ENCODE measurements around the gene DUSP19. TPM values are rescaled to one million over a fixed set of nuclear protein-coding genes. Genes with fewer than 3 reads are reported as not detected.

DUSP19 gene
- total and polyA plus RNA-seq, 2 of the 4 experiments (the other 2 are of a cell fraction): 0.86 to 1.4 TPM

DNA sequence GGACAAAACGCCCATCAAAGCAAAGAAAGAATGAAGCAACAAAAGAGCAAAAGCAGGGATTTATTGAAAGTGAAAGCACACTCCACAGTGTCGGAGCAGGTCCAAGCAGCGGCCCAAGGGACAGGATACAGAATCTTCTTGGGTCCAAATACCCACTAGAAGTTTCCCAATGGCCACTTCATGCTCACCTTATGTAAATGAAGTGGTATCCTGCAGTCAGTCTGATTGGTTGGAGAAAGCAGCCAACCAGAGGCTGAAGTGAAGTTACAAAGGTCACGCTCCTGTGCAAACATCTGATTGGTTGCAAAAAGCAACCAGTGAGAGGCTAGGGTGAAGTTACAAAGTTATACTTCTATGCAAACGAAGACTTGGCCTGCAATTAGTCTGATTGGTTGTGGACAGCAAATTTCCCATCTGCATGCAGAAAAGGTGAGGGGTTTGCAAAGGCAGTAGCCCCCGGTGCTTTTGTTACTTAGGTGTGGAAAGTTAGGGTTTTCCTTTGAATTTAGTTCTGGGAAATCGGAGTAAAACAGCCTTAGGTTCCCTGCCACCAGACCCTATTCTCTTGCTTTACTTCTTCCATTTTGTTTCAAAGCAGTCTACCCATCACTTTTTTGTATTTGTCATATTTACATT lies 12.9 kb downstream of the DUSP19 start:
- BruUV-seq (replicated peaks): no TSS peak
- no peaks in the 10 kb centered on the region for H3K4me1 ChIP-seq (ENCODE audit: control insufficient read depth, insufficient read depth, low read length)
- no peaks in the 10 kb centered on the region for H3K27me3 ChIP-seq (ENCODE audit: control insufficient read depth, insufficient read depth, low read length)
- H3K9me1 ChIP-seq (ENCODE audit: insufficient read depth, low read length): no peaks in the 10 kb centered on the region
- H2BK120ac ChIP-seq (ENCODE audit: low read depth, low read length): no peak overlapping the region
- no peak for TF ChIP-seq RCOR1 (IDR thresholded peaks at IDR 0.05; ENCODE audit: insufficient replicate concordance, low read length)
- TF ChIP-seq SMC3 (IDR thresholded peaks at IDR 0.05; ENCODE audit: low read depth, low read length): no peak
- no peak for TF ChIP-seq MAZ (IDR thresholded peaks at IDR 0.05; ENCODE audit: borderline replicate concordance, low read depth, low read length)
- TF ChIP-seq FOS (IDR thresholded peaks at IDR 0.05; ENCODE audit: low read depth, low read length): no peak
- H2AFZ ChIP-seq (replicated peaks; ENCODE audit: low read length, poor library complexity): no peak overlapping the region
- H3K9me3 ChIP-seq (ENCODE audit: control insufficient read depth, insufficient read depth, low read length): no peaks in the 10 kb centered on the region
- no peak for DNase-seq
- no peak overlapping the region for H2BK15ac ChIP-seq (ENCODE audit: low read depth, low read length)
- no peak overlapping the region for H4K8ac ChIP-seq (ENCODE audit: low read depth in 2 of 2, low read length in 2 of 2)
- CTCF ChIA-PET: no interaction called here
- dilution Hi-C loops (cut with HindIII; ENCODE audit: low sequenced_read_pairs, unreplicated experiment) (no loop called here), in situ Hi-C loops (cut with MboI; ENCODE audit: low sequenced_read_pairs) (no loop called here), intact Hi-C loops (cut with micrococcal nuclease) (no loop called here)
- no peak overlapping the region for H3K4me3 ChIP-seq (ENCODE audit: insufficient read depth, low read depth, low read length)
- no peak overlapping the region for H3K14ac ChIP-seq (replicated peaks; ENCODE audit: low read depth, low read length)
- H2AK5ac ChIP-seq (ENCODE audit: low read depth, low read length): no peak overlapping the region
- H4K5ac ChIP-seq (ENCODE audit: low read depth, low read length): no peak overlapping the region
- H4K91ac ChIP-seq (ENCODE audit: insufficient read depth, low read depth, low read length): no peak overlapping the region
- POLR2A ChIA-PET (ENCODE audit: unreplicated experiment): no interaction called here
- H3K79me1 ChIP-seq (ENCODE audit: low read depth in 1 of 2, low read length in 2 of 2): no peaks in the 10 kb centered on the region
- ATAC-seq (ENCODE audit: low read depth): no peak
- no peak overlapping the region for H2BK20ac ChIP-seq (ENCODE audit: low read depth, low read length)
- WGBS, 2 experiments (ENCODE audit: extremely low coverage in 2 of 2, insufficient read length in 1 of 2): 100% methylated on average over 1 of the region's 7 CpGs; no CpG with 5 or more reads in 1 of the 2 experiments
- H3K18ac ChIP-seq (ENCODE audit: low read depth, low read length): no peak overlapping the region
- H3K4me2 ChIP-seq (ENCODE audit: low read depth, low read length): no peak overlapping the region
- H3K4ac ChIP-seq (ENCODE audit: low read depth, low read length): no peak overlapping the region
- H3K23ac ChIP-seq (ENCODE audit: low read depth, low read length): no peak overlapping the region
- no peaks in the 10 kb centered on the region for H3K36me3 ChIP-seq (ENCODE audit: control insufficient read depth, insufficient read depth, low read length)
- no peak overlapping the region for H2BK5ac ChIP-seq (ENCODE audit: low read depth, low read length, poor library complexity, severe bottlenecking)
- H4K20me1 ChIP-seq (ENCODE audit: insufficient read depth, low read length): no peaks in the 10 kb centered on the region
- no peak overlapping the region for H3K27ac ChIP-seq (ENCODE audit: insufficient read depth, low read length)
- H3K9ac ChIP-seq (ENCODE audit: low read depth, low read length): no peak overlapping the region
- H3K56ac ChIP-seq (ENCODE audit: extremely low read depth, insufficient read depth, low read length): no peak overlapping the region
- no peak overlapping the region for H2AK9ac ChIP-seq (replicated peaks; ENCODE audit: low read depth, low read length, poor library complexity)
